Kidney (tissue), 14 donors: Measurements from ENCODE around the gene ABCC9. TPM values are rescaled to one million over a fixed set of nuclear protein-coding genes. Genes with fewer than 3 reads are reported as not detected.

ENCODE experiments used
- DNase-seq, 5 donors: peaks; one replicate each; pipeline ENCODE4 v3.0.0-alpha.2; 2013 to 2020
- FAIRE-seq: peaks from 2 replicates; lab custom pipeline; 2012; peaks lifted over from hg19 to GRCh38; lab: Jason Lieb, UNC
- H3K27ac ChIP-seq, 2 donors: one replicate each; pipeline ENCODE4 v1.7.0; 2013; ENCODE audit warnings: low read depth in 2 of 2, low read length in 2 of 2, inconsistent platforms in 1 of 2
- H3K27me3 ChIP-seq: one replicate; pipeline ENCODE4 v1.7.1; 2013; ENCODE audit warnings: low read length, inconsistent platforms; ENCODE audit not compliant: control insufficient read depth, insufficient read depth
- H3K36me3 ChIP-seq, 3 donors: one replicate each; pipeline versions ENCODE4 v1.7.0 to v1.7.1; 2013; ENCODE audit warnings: low read length in 3 of 3, control low read depth in 1 of 3, inconsistent platforms in 1 of 3; ENCODE audit not compliant: insufficient read depth in 3 of 3, control insufficient read depth in 2 of 3
- H3K4me1 ChIP-seq, 3 donors: one replicate each; pipeline versions ENCODE4 v1.7.0 to v1.7.1; 2013; ENCODE audit warnings: low read length in 3 of 3, inconsistent platforms in 1 of 3, low read depth in 1 of 3; ENCODE audit not compliant: control insufficient read depth in 2 of 3, insufficient read depth in 2 of 3
- H3K4me3 ChIP-seq, 3 donors: one replicate each; pipeline versions ENCODE4 v1.7.0 to v1.8.1; 2013; ENCODE audit warnings: low read length in 3 of 3, control low read depth in 1 of 3, inconsistent platforms in 1 of 3
- H3K9ac ChIP-seq, 3 donors: one replicate each; pipeline versions ENCODE4 v1.7.0 to v1.7.1; 2013; ENCODE audit warnings: low read length in 3 of 3, control low read depth in 1 of 3, inconsistent platforms in 1 of 3
- H3K9me3 ChIP-seq, 3 donors: one replicate each; pipeline versions ENCODE4 v1.7.0 to v1.7.1; 2013; ENCODE audit warnings: low read length in 3 of 3, control low read depth in 1 of 3, inconsistent platforms in 1 of 3; ENCODE audit not compliant: control insufficient read depth in 2 of 3, insufficient read depth in 1 of 3
- CTCF ChIP-seq: IDR thresholded peaks from 3 replicates; pipeline ENCODE4 v1.5.1; 2012; ENCODE audit warnings: mild to moderate bottlenecking, moderate library complexity, borderline replicate concordance; ENCODE audit not compliant: insufficient read depth; ENCODE audit errors: extremely low read depth
- intact Hi-C: fragments of 100-400 bp; cut with DNase I; formaldehyde crosslinking; loops from one replicate; pipeline ENCODE4 v1.11.1; 2022
- polyA plus RNA-seq: library from polyadenylated mRNA; stranded (reverse); fragments of 350-450 nt; fragmentation: Illumina TruSeq; extraction: RNeasy Lipid Tissue Mini Kit (QIAGEN cat#74804); gene quantifications from one replicate; pipeline ENCODE4 v1.2.3, GENCODE V29; 2014; ENCODE audit warnings: low read depth, low replicate concordance; ENCODE audit not compliant: insufficient read depth
- total RNA-seq: library from RNA; stranded (reverse); fragmentation: NEBNext Ultra II Directional; extraction: Animal tissue kit (Norgen Biotek cat#: 25700); gene quantifications from one replicate; pipeline ENCODE4 v1.2.1, GENCODE V29; 2021
- donor health status: control.
- donor health status: control.
- donor health status: control.
- donor health status: control.
- donor health status: control.
- donor health status: DM: yes; HTN: yes; CAD: no.
- donor health status: Normal renal cell carcinoma (clear cell type).

ABCC9 gene
- total and polyA plus RNA-seq, 2 donors from 2014 or later, result 1.8 to 21.3 TPM

GRCh38 chr12:21888276-21888863 lies 52.9 kb downstream of the ABCC9 start:
- Histone ChIP-seq H3K27ac (no peak overlapping the region), H3K4me3 (no peak overlapping the region), H3K4me1 (no peaks in the 10 kb centered on the region), H3K27me3 (no peaks in the 10 kb centered on the region), H3K36me3 (no peaks in the 10 kb centered on the region), H3K9me3 (no peaks in the 10 kb centered on the region), H3K9ac (no peak overlapping the region)
- no peak for DNase-seq
- no peak for FAIRE-seq
- intact Hi-C loops, result no loop called here
- no peak for TF ChIP-seq CTCF

- FAIRE-seq, result no peak
- intact Hi-C loops, result no loop called here
- no peak for TF ChIP-seq CTCF
These were observed 56.3 kb downstream of the ABCC9 start for GRCh38 chr12:21884936-21885335.

GRCh38 chr12:21882635-21883034 lies 58.6 kb downstream of the ABCC9 start:
- H3K27ac ChIP-seq, result no peak overlapping the region
- H3K9me3 ChIP-seq, result no peaks in the 10 kb centered on the region
- no peak for DNase-seq
- FAIRE-seq, result no peak
- no peak for TF ChIP-seq CTCF
- intact Hi-C loops, result no loop called here
- no peak overlapping the region for H3K9ac ChIP-seq
- no peaks in the 10 kb centered on the region for H3K4me1 ChIP-seq
- H3K27me3 ChIP-seq, result no peaks in the 10 kb centered on the region
- no peaks in the 10 kb centered on the region for H3K36me3 ChIP-seq
- H3K4me3 ChIP-seq, result no peak overlapping the region

More at GRCh38 chr12:21884936-21885335, 56.3 kb downstream of the ABCC9 start:
- Histone ChIP-seq H3K4me3 (no peak overlapping the region), H3K4me1 (no peaks in the 10 kb centered on the region), H3K9me3 (no peaks in the 10 kb centered on the region), H3K36me3 (no peaks in the 10 kb centered on the region), H3K9ac (no peak overlapping the region), H3K27ac (no peak overlapping the region), H3K27me3 (no peaks in the 10 kb centered on the region)
- DNase-seq, result no peak

- no peaks in the 10 kb centered on the region for H3K9me3 ChIP-seq
- no peaks in the 10 kb centered on the region for H3K4me1 ChIP-seq
- no peaks in the 10 kb centered on the region for H3K36me3 ChIP-seq
- no peak for TF ChIP-seq CTCF
- no peak for DNase-seq
- intact Hi-C loops, result no loop called here
- H3K27me3 ChIP-seq, result no peaks in the 10 kb centered on the region
- no peak for FAIRE-seq
- no peak overlapping the region for H3K9ac ChIP-seq
- no peak overlapping the region for H3K4me3 ChIP-seq
- H3K27ac ChIP-seq, result no peak overlapping the region
These were observed 59.3 kb downstream of the ABCC9 start for GRCh38 chr12:21881965-21882364.
